Colonic mucosa (tissue), 4 donors: ENCODE data around the gene CDPF1. TPM values are rescaled to one million over a fixed set of nuclear protein-coding genes. Genes with fewer than 3 reads are reported as not detected.

Experiments
- DNase-seq: peaks from one replicate; pipeline ENCODE4 v3.0.0-alpha.2; 2020
- H3K27ac ChIP-seq: fragments of 200-600 bp; one replicate; pipeline ENCODE4 v1.8.0; 2021
- H3K27me3 ChIP-seq: fragments of 200-600 bp; one replicate; pipeline ENCODE4 v1.8.0; 2021
- H3K36me3 ChIP-seq: fragments of 200-600 bp; one replicate; pipeline ENCODE4 v1.8.0; 2021
- H3K4me1 ChIP-seq: fragments of 200-600 bp; one replicate; pipeline ENCODE4 v1.8.0; 2021; ENCODE audit warnings: mild to moderate bottlenecking
- H3K4me3 ChIP-seq: fragments of 200-600 bp; one replicate; pipeline ENCODE4 v1.8.0; 2021
- H3K9ac ChIP-seq, 2 donors: one replicate each; pipeline ENCODE4 v1.7.0; 2013; ENCODE audit warnings: control low read depth in 2 of 2, low read depth in 2 of 2, low read length in 2 of 2
- H3K9me3 ChIP-seq: fragments of 200-600 bp; one replicate; pipeline ENCODE4 v1.8.0; 2021
- CTCF ChIP-seq: fragments of 200-600 bp; IDR thresholded peaks from one replicate; pipeline ENCODE4 v1.8.0; 2022; ENCODE audit warnings: antibody characterized with exemption, mild to moderate bottlenecking
- intact Hi-C: fragments of 100-400 bp; cut with DNase I; formaldehyde crosslinking; loops from one replicate; pipeline ENCODE4 v1.14.1; 2022
- total RNA-seq, 2 donors: library from RNA; stranded (reverse); fragmentation: NEBNext Ultra II Directional in 1 of 2; extraction: Animal tissue kit (Norgen Biotek cat#: 25700) in 1 of 2; gene quantifications; one replicate each; pipeline ENCODE4 v1.2.1, GENCODE V29; 2021
- donor health status: healthy.
- donor health status: DM: no; HTN: no; CAD: no.
- donor health status: DM: no; HTN: no; CAD: no.

Gene CDPF1
- total RNA-seq, 2 donors from 2014 or later, result 5.8 to 11.2 TPM

GRCh38 chr22:46242076-46242475 is 8.0 kb downstream of the CDPF1 start:
- Histone ChIP-seq H3K9ac (no peak overlapping the region), H3K4me3 (no peak overlapping the region), H3K36me3 (no peaks in the 10 kb centered on the region), H3K4me1 (no peaks in the 10 kb centered on the region), H3K27ac (no peak overlapping the region), H3K27me3 (no peaks in the 10 kb centered on the region), H3K9me3 (no peaks in the 10 kb centered on the region)
- no peak for DNase-seq
- TF ChIP-seq CTCF, result no peak
- intact Hi-C loops, result loop anchor here (10.0 kb wide), 1 partner anchor 117 kb away; no protein-coding TSS in a partner anchor

GRCh38 chr22:46241396-46242007 is 8.6 kb downstream of the CDPF1 start:
- Histone ChIP-seq H3K4me3 (no peak overlapping the region), H3K4me1 (no peaks in the 10 kb centered on the region), H3K27me3 (no peaks in the 10 kb centered on the region), H3K9ac (no peak overlapping the region), H3K36me3 (no peaks in the 10 kb centered on the region), H3K27ac (no peak overlapping the region), H3K9me3 (no peaks in the 10 kb centered on the region)
- DNase-seq, result no peak
- TF ChIP-seq CTCF, result no peak
- intact Hi-C loops, result loop anchor here (10.0 kb wide), 1 partner anchor 117 kb away; no protein-coding TSS in a partner anchor

GRCh38 chr22:46240907-46241306 is 9.2 kb downstream of the CDPF1 start:
- intact Hi-C loops, result loop anchor here (10.0 kb wide), 1 partner anchor 116 kb away; no protein-coding TSS in a partner anchor
- DNase-seq, result no peak
- Histone ChIP-seq H3K9me3 (no peaks in the 10 kb centered on the region), H3K4me1 (no peaks in the 10 kb centered on the region), H3K36me3 (peaks cover 4% of the 10 kb centered on the region), H3K27ac (no peak overlapping the region), H3K27me3 (no peaks in the 10 kb centered on the region), H3K4me3 (no peak overlapping the region), H3K9ac (no peak overlapping the region)
- TF ChIP-seq CTCF, result no peak

- peaks cover 4% of the 10 kb centered on the region for H3K36me3 ChIP-seq
Observed at GRCh38 chr22:46240506-46240905, 9.6 kb downstream of the CDPF1 start.

GRCh38 chr22:46240073-46240472 is 10.0 kb downstream of the CDPF1 start:
- H3K27ac ChIP-seq, result no peak overlapping the region
- no peak overlapping the region for H3K4me3 ChIP-seq
- H3K9ac ChIP-seq, result no peak overlapping the region
- H3K9me3 ChIP-seq, result no peaks in the 10 kb centered on the region
- H3K36me3 ChIP-seq, result peaks cover 4% of the 10 kb centered on the region
- DNase-seq, result no peak
- H3K27me3 ChIP-seq, result no peaks in the 10 kb centered on the region
- no peak for TF ChIP-seq CTCF
- no peaks in the 10 kb centered on the region for H3K4me1 ChIP-seq
- intact Hi-C loops, result loop anchor here (10.0 kb wide), 1 partner anchor 115 kb away; no protein-coding TSS in a partner anchor

More at GRCh38 chr22:46240506-46240905, 9.6 kb downstream of the CDPF1 start:
- no peaks in the 10 kb centered on the region for H3K9me3 ChIP-seq
- intact Hi-C loops, result loop anchor here (10.0 kb wide), 1 partner anchor 116 kb away; no protein-coding TSS in a partner anchor
- H3K9ac ChIP-seq, result no peak overlapping the region
- H3K4me3 ChIP-seq, result no peak overlapping the region
- H3K4me1 ChIP-seq, result no peaks in the 10 kb centered on the region
- TF ChIP-seq CTCF, result no peak
- no peaks in the 10 kb centered on the region for H3K27me3 ChIP-seq
- DNase-seq, result no peak
- no peak overlapping the region for H3K27ac ChIP-seq
